Lower leg skin (tissue), 4 donors: ENCODE data around the gene NCKAP5. TPM values are rescaled to one million over a fixed set of nuclear protein-coding genes. Genes with fewer than 3 reads are reported as not detected.
"Not testable (repeated sequence)": the region's sequence is repeated elsewhere in the genome, so short reads cannot be mapped to it uniquely, and the experiment has no call there.

ENCODE experiments used
- DNase-seq, 2 donors: peaks; one replicate each; pipeline ENCODE4 v3.0.0-alpha.2; 2019; ENCODE audit warnings: low spot score in 2 of 2
- H3K4me3 ChIP-seq: fragments of 200-600 bp; sonication (generic); 2 replicates; pipeline ENCODE4 v1.5.1; 2017; ENCODE audit warnings: mild to moderate bottlenecking, low read depth; ENCODE audit not compliant: poor library complexity, severe bottlenecking
- POLR2A ChIP-seq, 2 donors: fragments of 450-650 bp; IDR thresholded peaks; one replicate each; pipeline ENCODE4 v1.6.1; 2016 to 2017; ENCODE audit warnings: antibody characterized with exemption in 2 of 2, mild to moderate bottlenecking in 1 of 2, moderate library complexity in 1 of 2
- WGBS, 2 donors: methylation state at CpG; one replicate each; pipeline ENCODE4 v1.1.5; 2018; 5-methylcytosine and 5-hydroxymethylcytosine counted together
- intact Hi-C: fragments of 100-400 bp; cut with DNase I; formaldehyde crosslinking; loops from one replicate; pipeline ENCODE4 v1.15.0; 2023; ENCODE audit warnings: low total_unique reads
- total RNA-seq, 4 donors: library from RNA; depleted of rRNA; stranded (reverse); fragments of >200 nt; gene quantifications; one replicate each; pipeline ENCODE4 v1.1.0, GENCODE V29; 2016
- TF ChIP-seq, protein P1 (sequence below), 3 donors: fragments of 450-650 bp; IDR thresholded peaks; one replicate each; pipeline ENCODE4 v1.5.1; 2016; ENCODE audit warnings: antibody characterized with exemption in 3 of 3, mild to moderate bottlenecking in 3 of 3, moderate library complexity in 2 of 3

The NCKAP5 gene
- total RNA-seq, 4 donors from 2014 or later: 2.0 to 5.1 (median 3.6) TPM

GRCh38 chr2:133521146-133521745, 47.0 kb downstream of the NCKAP5 start:
- 75 to 85% methylated on average over 3 of the region's 3 CpGs for WGBS, 2 donors
- no peak for DNase-seq
- H3K4me3 ChIP-seq: no peak overlapping the region
- TF ChIP-seq, protein P1, sequence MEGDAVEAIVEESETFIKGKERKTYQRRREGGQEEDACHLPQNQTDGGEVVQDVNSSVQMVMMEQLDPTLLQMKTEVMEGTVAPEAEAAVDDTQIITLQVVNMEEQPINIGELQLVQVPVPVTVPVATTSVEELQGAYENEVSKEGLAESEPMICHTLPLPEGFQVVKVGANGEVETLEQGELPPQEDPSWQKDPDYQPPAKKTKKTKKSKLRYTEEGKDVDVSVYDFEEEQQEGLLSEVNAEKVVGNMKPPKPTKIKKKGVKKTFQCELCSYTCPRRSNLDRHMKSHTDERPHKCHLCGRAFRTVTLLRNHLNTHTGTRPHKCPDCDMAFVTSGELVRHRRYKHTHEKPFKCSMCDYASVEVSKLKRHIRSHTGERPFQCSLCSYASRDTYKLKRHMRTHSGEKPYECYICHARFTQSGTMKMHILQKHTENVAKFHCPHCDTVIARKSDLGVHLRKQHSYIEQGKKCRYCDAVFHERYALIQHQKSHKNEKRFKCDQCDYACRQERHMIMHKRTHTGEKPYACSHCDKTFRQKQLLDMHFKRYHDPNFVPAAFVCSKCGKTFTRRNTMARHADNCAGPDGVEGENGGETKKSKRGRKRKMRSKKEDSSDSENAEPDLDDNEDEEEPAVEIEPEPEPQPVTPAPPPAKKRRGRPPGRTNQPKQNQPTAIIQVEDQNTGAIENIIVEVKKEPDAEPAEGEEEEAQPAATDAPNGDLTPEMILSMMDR (IDR thresholded peaks at IDR 0.05): no peak
- intact Hi-C loops: no loop called here

- intact Hi-C loops, H3K4me3 ChIP-seq, DNase-seq: not testable (repeated sequence)
- WGBS, 2 donors: 83 to 84% methylated on average over 7 of the region's 7 CpGs
Observed at GRCh38 chr2:133519677-133520076, 48.6 kb downstream of the NCKAP5 start.

DNA sequence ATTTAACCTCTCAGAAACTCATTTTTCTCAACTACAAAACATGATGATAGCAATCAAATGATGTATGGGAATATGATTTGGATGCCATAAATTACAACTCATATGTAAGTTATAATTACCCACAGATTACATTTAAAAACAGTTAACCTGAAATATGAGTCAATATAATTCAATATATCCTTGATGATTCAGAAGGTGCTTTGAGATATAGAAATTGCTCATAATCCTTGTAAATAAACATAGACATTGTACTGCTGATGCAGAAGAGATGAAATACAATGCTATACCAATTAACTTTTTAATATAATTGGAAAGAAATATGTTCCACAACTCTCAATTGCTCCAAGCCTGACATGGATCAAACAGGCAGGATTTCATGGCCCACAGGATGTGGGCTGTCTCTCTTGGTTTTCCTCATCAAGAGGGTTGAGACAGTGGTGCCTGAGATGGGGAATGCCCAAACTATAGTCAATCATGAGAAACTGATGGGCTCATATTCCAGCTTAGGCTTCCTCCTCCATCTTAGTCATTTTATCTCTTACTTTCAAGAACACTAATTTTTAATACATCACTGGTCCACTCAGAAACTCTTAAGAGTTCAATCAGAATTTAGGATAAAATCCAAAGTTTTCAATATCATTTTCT, 49.4 kb downstream of the NCKAP5 start:
- TF ChIP-seq, protein P1 (IDR thresholded peaks at IDR 0.05): no peak
- TF ChIP-seq POLR2A (IDR thresholded peaks at IDR 0.05): no peak
- DNase-seq: no peak
- intact Hi-C loops: no loop called here
- H3K4me3 ChIP-seq: no peak overlapping the region

DNA sequence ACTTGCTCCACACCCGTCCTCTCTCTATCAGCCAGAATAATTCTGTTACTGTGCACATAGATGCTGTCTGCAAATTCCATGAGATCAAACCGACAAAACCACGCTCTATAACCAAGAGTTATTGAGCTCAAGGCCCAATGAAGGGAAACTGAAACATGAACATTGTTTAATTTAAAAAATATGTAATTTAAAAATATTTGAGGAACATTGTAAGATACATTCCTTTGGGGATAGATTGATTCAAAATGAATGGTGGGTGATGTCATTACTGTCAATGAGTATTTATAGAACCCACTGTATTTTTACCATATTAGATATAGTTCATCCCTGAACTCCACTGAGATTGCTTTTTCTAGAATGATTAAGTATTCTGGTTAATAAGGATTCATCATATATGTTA, 50.4 kb downstream of the NCKAP5 start:
- 72 to 76% methylated on average over 3 of the region's 3 CpGs for WGBS, 2 donors
- TF ChIP-seq POLR2A (IDR thresholded peaks at IDR 0.05): no peak
- TF ChIP-seq, protein P1 (IDR thresholded peaks at IDR 0.05): no peak
- DNase-seq: no peak
- H3K4me3 ChIP-seq: no peak overlapping the region
- intact Hi-C loops: no loop called here

- DNase-seq: no peak
- intact Hi-C loops: no loop called here
- no peak overlapping the region for H3K4me3 ChIP-seq
- TF ChIP-seq POLR2A (IDR thresholded peaks at IDR 0.05): no peak
- TF ChIP-seq, protein P1 (IDR thresholded peaks at IDR 0.05): no peak
- WGBS, 2 donors: 88 to 90% methylated on average over 6 of the region's 6 CpGs
Observed at GRCh38 chr2:133516405-133517026, 51.7 kb downstream of the NCKAP5 start.

DNA sequence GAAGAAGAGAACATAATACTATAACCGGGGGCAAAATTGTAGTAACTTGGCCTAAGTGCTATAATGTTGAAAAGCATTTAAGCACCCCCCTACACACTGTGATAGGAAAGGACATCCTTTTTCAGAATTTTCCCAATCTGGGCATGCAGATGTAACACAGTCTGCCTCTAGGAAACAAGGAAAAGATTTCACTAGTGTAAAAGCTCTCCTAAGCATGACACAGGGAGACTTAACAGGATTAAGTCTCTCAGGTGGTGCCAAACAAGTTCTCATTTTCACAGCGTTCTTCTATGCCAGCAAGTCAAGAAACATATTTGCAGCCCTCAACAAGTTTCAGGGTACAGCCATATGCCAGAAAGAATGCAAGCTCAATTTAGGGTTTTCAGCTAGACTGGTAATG, 53.0 kb downstream of the NCKAP5 start:
- TF ChIP-seq, protein P1 (IDR thresholded peaks at IDR 0.05): no peak
- no peak for TF ChIP-seq POLR2A (IDR thresholded peaks at IDR 0.05)
- intact Hi-C loops: no loop called here
- H3K4me3 ChIP-seq: no peak overlapping the region
- no peak for DNase-seq
- 76 to 84% methylated on average over 2 of the region's 2 CpGs for WGBS, 2 donors
